ENCODE measurements around the gene TRPV5. TPM values are rescaled to one million over a fixed set of nuclear protein-coding genes. Genes with fewer than 3 reads are reported as not detected.

Gene TRPV5
- total and polyA plus RNA-seq, 2 donors (not counting 3 experiments of a cell fraction or from before 2014, with no cell fraction given) = not detected

GRCh38 chr7:142934056-142934455, 510 bp upstream of the TRPV5 start:
- dilution Hi-C loops (cut with MboI; ENCODE audit: extremely low pct_ligation_motif_present, low sequenced_read_pairs) = no loop called here
- H3K4me1 ChIP-seq (ENCODE audit: control insufficient read depth, extremely low read depth, insufficient read depth, low read length) = no peaks in the 10 kb centered on the region
- no peak overlapping the region for H3K27ac ChIP-seq (ENCODE audit: insufficient read depth, low read depth, low read length)
- H3K79me2 ChIP-seq (ENCODE audit: control insufficient read depth, insufficient read depth, low read length) = no peaks in the 10 kb centered on the region
- H3K9ac ChIP-seq (replicated peaks; ENCODE audit: extremely low read depth, insufficient read depth, low read length) = no peak overlapping the region
- DNase-seq (ENCODE audit: low read depth, low spot score) (no peak), FAIRE-seq (no peak)
- no peaks in the 10 kb centered on the region for H4K20me1 ChIP-seq (replicated peaks; ENCODE audit: control insufficient read depth, extremely low read depth, insufficient read depth, low read length)
- no peak overlapping the region for H2AFZ ChIP-seq (ENCODE audit: low read depth, low read length)
- no TSS peak for BruUV-seq (replicated peaks)
- intact Hi-C loops (cut with micrococcal nuclease) = no loop called here
- H3K4me3 ChIP-seq (replicated peaks in 1 of 3; ENCODE audit: insufficient read depth in 1 of 3, low read depth in 1 of 3, low read length in 3 of 3) = no peak overlapping the region
- POLR2A ChIA-PET = no interaction called here
- CTCF ChIA-PET = no interaction called here
- H3K9me3 ChIP-seq (replicated peaks; ENCODE audit: control insufficient read depth, insufficient read depth, low read length) = no peaks in the 10 kb centered on the region
- no peaks in the 10 kb centered on the region for H3K9me1 ChIP-seq (replicated peaks; ENCODE audit: control insufficient read depth, extremely low read depth, insufficient read depth, low read length)
- no peaks in the 10 kb centered on the region for H3K36me3 ChIP-seq (ENCODE audit: control insufficient read depth in 2 of 2, extremely low read depth in 1 of 2, insufficient read depth in 2 of 2, low read length in 2 of 2)
- no peaks in the 10 kb centered on the region for H3K27me3 ChIP-seq (ENCODE audit: control insufficient read depth in 2 of 2, insufficient read depth in 2 of 2, low read length in 2 of 2)
- TF ChIP-seq CTCF (IDR thresholded peaks at IDR 0.05; ENCODE audit: extremely low read depth in 1 of 2, insufficient read depth in 1 of 2, low read depth in 1 of 2, low read length in 2 of 2) (no peak), EZH2 (IDR thresholded peaks at IDR 0.05; ENCODE audit: borderline replicate concordance, low read depth, low read length, severe bottlenecking) (no peak), POLR2AphosphoS5 (IDR thresholded peaks at IDR 0.05; ENCODE audit: insufficient read depth, low read depth, low read length) (no peak), MAX (IDR thresholded peaks at IDR 0.05; ENCODE audit: insufficient read depth, insufficient read length) (no peak), POLR2A (IDR thresholded peaks at IDR 0.05; ENCODE audit: low read depth, low read length) (no peak)
- H3K4me2 ChIP-seq (ENCODE audit: insufficient read depth, low read length) = no peak overlapping the region

GRCh38 chr7:142933092-142933475, 462 bp downstream of the TRPV5 start:
- BruUV-seq (replicated peaks) = no TSS peak
- CTCF ChIA-PET = no interaction called here
- H3K79me2 ChIP-seq (ENCODE audit: control insufficient read depth, insufficient read depth, low read length) = no peaks in the 10 kb centered on the region

More at GRCh38 chr7:142933092-142933475, 462 bp downstream of the TRPV5 start:
- no peak for FAIRE-seq
- Histone ChIP-seq H4K20me1 (replicated peaks; ENCODE audit: control insufficient read depth, extremely low read depth, insufficient read depth, low read length) (no peaks in the 10 kb centered on the region), H3K9me3 (replicated peaks; ENCODE audit: control insufficient read depth, insufficient read depth, low read length) (no peaks in the 10 kb centered on the region), H3K36me3 (ENCODE audit: control insufficient read depth in 2 of 2, extremely low read depth in 1 of 2, insufficient read depth in 2 of 2, low read length in 2 of 2) (no peaks in the 10 kb centered on the region), H3K27ac (ENCODE audit: insufficient read depth, low read depth, low read length) (no peak overlapping the region), H3K4me3 (replicated peaks in 1 of 3; ENCODE audit: insufficient read depth in 1 of 3, low read depth in 1 of 3, low read length in 3 of 3) (no peak overlapping the region), H3K4me2 (ENCODE audit: insufficient read depth, low read length) (no peak overlapping the region), H2AFZ (ENCODE audit: low read depth, low read length) (no peak overlapping the region), H3K4me1 (ENCODE audit: control insufficient read depth, extremely low read depth, insufficient read depth, low read length) (no peaks in the 10 kb centered on the region), H3K27me3 (ENCODE audit: control insufficient read depth in 2 of 2, insufficient read depth in 2 of 2, low read length in 2 of 2) (no peaks in the 10 kb centered on the region), H3K9ac (replicated peaks; ENCODE audit: extremely low read depth, insufficient read depth, low read length) (no peak overlapping the region), H3K9me1 (replicated peaks; ENCODE audit: control insufficient read depth, extremely low read depth, insufficient read depth, low read length) (no peaks in the 10 kb centered on the region)
- POLR2A ChIA-PET = no interaction called here
- no peak for DNase-seq (ENCODE audit: low read depth, low spot score)
- intact Hi-C loops (cut with micrococcal nuclease) (no loop called here), dilution Hi-C loops (cut with MboI; ENCODE audit: extremely low pct_ligation_motif_present, low sequenced_read_pairs) (no loop called here)
- TF ChIP-seq MYC (IDR thresholded peaks at IDR 0.05; ENCODE audit: low read depth, low read length) = no peak
- no peak for TF ChIP-seq GATA2 (IDR thresholded peaks at IDR 0.05; ENCODE audit: insufficient read depth, insufficient read length, low read depth, low read length)
- TF ChIP-seq FOS (IDR thresholded peaks at IDR 0.05; ENCODE audit: borderline replicate concordance, insufficient read depth, low read length) = no peak
- TF ChIP-seq MAX (IDR thresholded peaks at IDR 0.05; ENCODE audit: insufficient read depth, insufficient read length) = no peak
- TF ChIP-seq POLR2AphosphoS5 (IDR thresholded peaks at IDR 0.05; ENCODE audit: insufficient read depth, low read depth, low read length) = no peak
- no peak for TF ChIP-seq POLR2A (IDR thresholded peaks at IDR 0.05; ENCODE audit: low read depth, low read length)
- TF ChIP-seq CTCF (IDR thresholded peaks at IDR 0.05; ENCODE audit: extremely low read depth in 1 of 2, insufficient read depth in 1 of 2, low read depth in 1 of 2, low read length in 2 of 2) = no peak
- TF ChIP-seq JUN (IDR thresholded peaks at IDR 0.05; ENCODE audit: borderline replicate concordance, insufficient read depth, insufficient read length, low read depth) = no peak
- no peak for TF ChIP-seq EZH2 (IDR thresholded peaks at IDR 0.05; ENCODE audit: borderline replicate concordance, low read depth, low read length, severe bottlenecking)
